Stimulated activated CD8-positive, alpha-beta memory T cell treated with anti-CD3 and anti-CD28 coated beads, Interleukin-4, amount 100 ng/mL, for 1 hour (primary cell): ENCODE results near the gene NBPF26.
"Not testable (repeated sequence)": the region's sequence is repeated elsewhere in the genome, so short reads cannot be mapped to it uniquely, and the experiment has no call there.

Experiments
- DNase-seq, 2 donors: peaks; one replicate each; pipeline ENCODE4 v3.0.0-alpha.2; 2020; ENCODE audit warnings: low read depth in 2 of 2, low spot score in 1 of 2

The NBPF26 gene

GRCh38 chr1:120850537-120851421 is 127.0 kb downstream of the NBPF26 start:
- peak in 1 of 2 donors; percentile 45 for DNase-seq

- DNase-seq: not testable (repeated sequence)
These were observed 134.4 kb downstream of the NBPF26 start for GRCh38 chr1:120858144-120858543.

GRCh38 chr1:120859615-120860234 is 136.0 kb downstream of the NBPF26 start:
- not testable (repeated sequence) for DNase-seq

- not testable (repeated sequence) for DNase-seq
These were observed 154.5 kb downstream of the NBPF26 start for GRCh38 chr1:120878206-120878605.

- not testable (repeated sequence) for DNase-seq
These were observed 156.3 kb downstream of the NBPF26 start for GRCh38 chr1:120880056-120880455.

GRCh38 chr1:120881934-120882333 is 158.2 kb downstream of the NBPF26 start:
- DNase-seq: not testable (repeated sequence)
